Uterus (tissue), 2 donors: ENCODE data around the gene RPS25.

Source experiments
- POLR2A ChIP-seq, 2 donors: fragments of 450-650 bp; IDR thresholded peaks; one replicate each; pipeline ENCODE4 v1.6.1; 2016; ENCODE audit warnings: antibody characterized with exemption in 2 of 2, mild to moderate bottlenecking in 1 of 2, moderate library complexity in 1 of 2
- TF ChIP-seq, protein P1 (sequence below), 4 experiments: fragments of 200-600 bp in 2 of 4; fragments of 450-650 bp in 2 of 4; sonication (generic) in 2 of 4; IDR thresholded peaks; one replicate each; pipeline ENCODE4 v1.5.1; 2016 to 2019; ENCODE audit warnings: antibody characterized with exemption in 4 of 4, mild to moderate bottlenecking in 2 of 4, moderate library complexity in 1 of 4

GRCh38 chr11:119027561-119028345 is 9.6 kb upstream of the RPS25 start:
- TF ChIP-seq, protein P1, sequence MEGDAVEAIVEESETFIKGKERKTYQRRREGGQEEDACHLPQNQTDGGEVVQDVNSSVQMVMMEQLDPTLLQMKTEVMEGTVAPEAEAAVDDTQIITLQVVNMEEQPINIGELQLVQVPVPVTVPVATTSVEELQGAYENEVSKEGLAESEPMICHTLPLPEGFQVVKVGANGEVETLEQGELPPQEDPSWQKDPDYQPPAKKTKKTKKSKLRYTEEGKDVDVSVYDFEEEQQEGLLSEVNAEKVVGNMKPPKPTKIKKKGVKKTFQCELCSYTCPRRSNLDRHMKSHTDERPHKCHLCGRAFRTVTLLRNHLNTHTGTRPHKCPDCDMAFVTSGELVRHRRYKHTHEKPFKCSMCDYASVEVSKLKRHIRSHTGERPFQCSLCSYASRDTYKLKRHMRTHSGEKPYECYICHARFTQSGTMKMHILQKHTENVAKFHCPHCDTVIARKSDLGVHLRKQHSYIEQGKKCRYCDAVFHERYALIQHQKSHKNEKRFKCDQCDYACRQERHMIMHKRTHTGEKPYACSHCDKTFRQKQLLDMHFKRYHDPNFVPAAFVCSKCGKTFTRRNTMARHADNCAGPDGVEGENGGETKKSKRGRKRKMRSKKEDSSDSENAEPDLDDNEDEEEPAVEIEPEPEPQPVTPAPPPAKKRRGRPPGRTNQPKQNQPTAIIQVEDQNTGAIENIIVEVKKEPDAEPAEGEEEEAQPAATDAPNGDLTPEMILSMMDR (IDR thresholded peaks at IDR 0.05) = no peak
- no peak for TF ChIP-seq POLR2A (IDR thresholded peaks at IDR 0.05)
